ENCODE results near the gene ITGA3.

The ITGA3 gene

DNA sequence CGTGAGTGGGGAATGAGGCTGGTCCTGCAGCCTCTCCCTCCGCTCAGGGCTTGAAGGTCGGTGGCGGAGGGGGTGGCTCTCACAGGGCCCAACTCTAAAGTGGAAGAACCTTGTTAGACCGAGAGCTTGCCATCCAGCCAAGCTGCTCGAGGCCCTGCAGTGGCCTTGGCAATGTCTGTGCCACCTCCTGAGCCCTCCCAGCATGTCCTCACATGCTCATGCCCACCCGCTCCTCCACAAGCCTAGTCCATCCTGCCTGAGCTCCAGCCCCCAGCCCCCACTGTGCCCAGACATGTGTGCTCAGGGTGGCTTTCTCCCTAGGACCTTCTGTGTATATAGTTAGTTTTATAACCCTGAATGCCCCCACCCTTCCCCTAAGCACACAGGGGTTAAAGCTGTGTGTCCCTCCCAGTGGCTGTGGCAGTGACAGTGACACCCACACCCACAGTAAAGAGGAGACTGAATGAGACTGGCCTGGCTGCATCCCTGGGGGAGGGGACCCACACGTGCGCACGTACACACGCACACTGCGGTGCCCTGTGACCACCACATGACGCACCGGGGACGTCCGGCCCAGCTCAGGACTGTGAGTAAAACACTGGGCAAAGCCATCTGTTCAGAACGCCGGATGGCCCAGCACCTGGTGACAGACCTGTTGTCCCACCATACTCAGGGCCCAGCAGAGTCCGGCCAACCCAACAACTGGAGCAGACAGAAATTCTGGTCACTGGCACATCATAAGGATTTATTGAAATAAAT, 54.9 kb downstream of the ITGA3 start:
- no peak for DNase-seq (ENCODE audit: low read depth)

DNA sequence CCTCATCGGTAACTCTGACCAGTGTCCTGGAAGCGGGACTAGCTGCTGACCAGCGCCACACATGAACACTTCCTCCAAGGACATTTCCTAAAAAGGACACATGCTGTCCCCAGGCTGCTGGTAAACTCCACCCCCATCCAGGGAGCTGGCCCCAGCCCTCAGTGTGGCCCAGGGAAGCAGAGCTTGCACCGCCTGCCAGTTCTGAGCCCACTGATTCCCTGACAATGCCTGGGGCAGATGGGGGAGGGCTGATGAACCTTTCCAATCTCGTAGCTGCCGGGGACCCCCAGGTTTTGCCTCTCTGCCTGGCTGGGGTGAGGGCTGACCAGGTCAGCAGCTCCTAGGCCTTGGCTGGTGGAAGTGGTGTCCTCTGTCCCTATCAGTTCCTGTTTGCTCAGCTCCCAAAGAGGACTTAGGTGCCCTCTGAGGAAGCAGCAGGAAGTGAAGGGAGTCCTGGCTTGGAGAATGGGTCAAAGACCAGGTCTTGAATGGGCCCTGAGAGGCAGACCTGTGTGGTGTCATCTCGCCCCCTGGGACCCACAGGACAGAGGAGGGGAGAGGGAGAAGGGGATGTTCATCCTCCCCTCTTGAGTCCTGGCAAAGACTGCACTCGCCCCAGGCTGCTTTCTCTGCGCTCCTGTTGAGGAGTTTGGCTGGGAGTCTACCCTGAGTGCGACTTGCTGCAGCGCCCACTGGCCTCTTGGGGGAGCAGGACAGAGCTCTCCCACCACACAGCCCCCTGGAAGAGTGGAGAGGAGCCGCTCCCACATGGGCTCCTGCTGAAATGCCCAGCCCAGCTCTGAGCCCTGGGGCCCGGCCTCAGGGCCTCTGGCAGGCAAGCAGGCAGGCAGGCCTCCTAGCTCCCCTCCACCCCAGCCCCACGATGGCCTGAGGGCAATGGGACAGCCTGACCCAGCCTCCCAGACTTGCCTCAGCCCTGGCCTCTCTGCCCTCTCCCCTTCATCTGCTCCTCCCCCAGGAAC, 56.1 kb downstream of the ITGA3 start:
- DNase-seq (ENCODE audit: low read depth), result no peak

DNA sequence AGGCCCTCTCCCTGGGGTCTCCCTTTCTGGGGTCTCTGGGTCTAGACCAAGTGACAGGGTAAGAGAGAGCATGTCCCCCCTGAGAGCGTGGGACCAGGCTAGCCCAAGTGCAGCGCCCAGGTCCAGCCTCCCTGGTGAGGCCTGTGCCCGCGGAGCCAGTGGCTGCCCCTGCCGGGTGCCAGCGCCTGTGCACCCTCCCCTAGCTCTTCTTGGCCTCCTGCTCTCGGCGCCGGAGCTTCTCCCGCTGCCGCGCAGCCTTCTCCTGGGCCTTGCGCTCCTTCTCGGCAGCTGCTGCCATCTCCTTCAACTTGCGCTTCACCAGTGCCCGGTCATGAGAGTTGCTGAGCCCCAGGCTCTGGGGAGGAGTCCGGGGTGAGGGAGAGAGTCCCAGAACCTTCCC, 56.8 kb downstream of the ITGA3 start:
- DNase-seq (ENCODE audit: low read depth), result no peak

DNA sequence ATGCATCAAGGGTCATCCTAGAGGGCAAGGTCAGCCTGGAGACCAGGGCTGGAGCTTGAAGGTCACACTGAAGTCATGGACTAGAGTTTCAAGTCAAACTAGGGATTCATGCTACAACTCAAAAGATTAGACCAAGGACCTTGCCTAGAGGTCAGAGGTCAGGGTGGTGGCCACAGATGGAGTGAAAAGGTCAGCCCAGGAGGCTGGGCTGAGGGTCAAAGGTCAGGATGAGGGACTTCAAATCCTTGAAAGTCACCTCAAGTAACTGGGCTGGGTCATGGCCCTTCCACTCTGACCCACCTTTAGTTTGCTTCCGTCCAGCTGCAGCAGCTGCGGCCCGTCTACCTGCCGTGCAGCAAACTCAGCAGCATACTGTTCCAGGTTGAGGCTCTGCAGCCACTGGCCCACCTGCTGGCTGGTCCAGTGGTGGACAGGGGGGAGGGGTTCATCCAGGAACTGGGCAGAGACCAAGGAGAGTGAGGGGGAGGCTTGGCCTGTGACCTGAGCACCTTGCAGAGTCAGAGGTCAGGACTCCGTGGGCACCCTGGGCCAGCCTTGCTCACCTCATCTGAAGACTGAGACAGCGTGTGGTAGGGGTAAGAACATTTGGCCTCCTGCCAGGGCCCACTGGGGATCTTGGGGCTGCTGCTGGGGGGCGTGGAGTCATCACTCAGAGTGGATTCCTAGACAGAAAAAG, 57.9 kb downstream of the ITGA3 start:
- DNase-seq (ENCODE audit: low read depth), result no peak

DNA sequence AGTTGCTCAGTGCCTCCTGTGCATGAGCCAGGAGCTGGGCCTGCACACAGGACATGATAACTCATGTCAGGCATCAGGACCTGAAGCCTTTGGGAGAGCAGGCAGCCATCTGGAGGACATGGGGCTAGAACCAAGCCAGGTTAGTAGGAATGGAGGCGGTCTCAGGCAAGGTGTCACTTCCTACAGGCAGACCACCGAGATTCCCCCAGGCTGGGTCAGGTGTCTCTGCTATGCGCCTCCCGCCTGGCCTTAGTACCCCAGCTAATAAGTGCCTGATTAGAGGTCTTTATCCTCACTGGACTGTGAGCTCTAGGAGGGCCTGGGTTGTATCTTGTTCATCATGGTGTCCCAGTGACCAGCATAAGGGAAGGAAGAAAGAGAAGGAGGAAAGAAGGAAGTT, 58.5 kb downstream of the ITGA3 start:
- no peak for DNase-seq (ENCODE audit: low read depth)

DNA sequence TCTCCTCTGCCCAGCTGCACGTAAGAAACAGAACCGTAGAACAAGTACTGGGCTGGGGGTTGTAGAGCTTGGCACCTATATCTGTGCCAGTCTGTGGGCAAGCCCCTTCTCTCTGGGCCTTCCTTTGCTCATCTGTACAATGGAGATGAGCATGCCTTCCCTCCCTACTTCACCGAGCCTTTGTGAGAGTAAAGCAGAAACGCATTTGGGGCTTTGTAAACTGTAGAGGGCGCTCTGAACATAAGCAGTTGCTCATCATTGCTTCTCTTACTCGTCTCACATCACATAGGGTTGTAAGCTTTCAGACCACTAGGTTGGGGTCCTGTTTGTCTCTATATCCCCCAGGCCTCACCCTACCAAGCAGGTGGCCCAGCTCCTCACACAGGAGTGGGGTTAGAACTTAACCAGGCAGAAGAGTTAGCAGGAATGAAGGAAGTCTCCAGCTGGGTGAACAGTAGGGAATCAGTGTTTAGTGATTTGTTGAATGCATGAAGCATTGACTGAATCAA, 59.0 kb downstream of the ITGA3 start:
- DNase-seq (ENCODE audit: low read depth), result peak; percentile 75

DNA sequence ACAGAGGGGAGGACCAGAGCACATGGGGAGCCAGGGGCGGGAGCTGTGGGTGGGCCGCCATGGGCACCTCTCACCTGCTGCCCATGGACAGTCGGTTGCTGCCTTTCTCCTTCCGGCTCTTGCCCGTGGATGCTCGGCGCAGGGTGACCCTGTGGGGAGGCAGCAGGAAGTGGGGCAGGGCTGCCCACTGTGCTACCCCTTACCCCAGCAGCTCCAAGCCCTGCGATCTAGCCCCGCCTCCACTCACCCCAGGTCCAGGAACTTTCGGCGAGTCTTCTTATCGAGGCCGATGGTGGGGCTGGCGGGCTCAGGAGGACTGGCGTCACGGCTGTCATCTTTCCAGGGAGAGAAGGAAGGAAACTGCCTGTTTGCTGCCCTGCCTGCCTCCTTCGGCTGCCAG, 59.8 kb downstream of the ITGA3 start:
- no peak for DNase-seq (ENCODE audit: low read depth)

DNA sequence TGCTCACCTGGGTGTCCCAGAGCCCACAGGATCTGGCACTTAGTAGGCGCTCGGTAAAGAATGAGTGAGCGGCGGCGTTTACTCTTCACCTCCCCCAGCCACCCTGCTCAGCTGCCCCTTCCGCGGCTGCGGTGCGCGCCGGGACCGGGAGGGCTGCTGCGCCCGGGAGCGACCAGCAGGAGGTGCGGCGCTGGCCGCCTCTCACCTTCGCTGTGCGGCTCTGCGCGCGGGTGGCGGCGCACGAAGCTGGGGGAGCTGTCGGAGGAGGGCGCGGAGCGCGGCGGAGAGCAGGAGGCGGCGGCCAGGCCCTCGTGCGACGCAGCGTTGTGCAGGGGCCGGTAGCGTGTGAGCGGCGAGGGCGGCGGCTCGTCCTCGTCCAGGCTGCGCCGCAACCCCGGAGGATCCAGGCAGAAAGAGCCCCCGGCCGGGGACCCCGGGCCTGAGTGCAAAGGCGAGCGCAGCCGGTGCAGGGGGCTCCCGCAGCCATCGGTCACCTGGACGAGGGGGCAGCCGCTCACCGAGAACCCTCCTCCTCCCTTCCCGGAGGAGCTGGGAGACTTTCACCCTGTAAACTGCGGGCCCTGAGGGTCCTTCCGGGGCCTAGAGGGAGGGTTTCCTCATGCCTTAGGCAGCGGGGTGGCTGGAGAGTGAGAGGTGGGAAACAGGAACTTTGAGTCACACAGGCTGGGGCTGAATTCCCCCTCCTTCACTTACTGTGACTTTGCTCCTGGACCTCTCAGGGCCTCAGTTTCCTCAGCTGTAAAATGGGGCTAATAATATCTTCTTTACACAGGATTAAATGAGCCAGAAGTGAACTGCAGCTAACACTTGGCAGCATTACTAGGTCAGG, 61.5 kb downstream of the ITGA3 start:
- peak; percentile 70 for DNase-seq (ENCODE audit: low read depth)

DNA sequence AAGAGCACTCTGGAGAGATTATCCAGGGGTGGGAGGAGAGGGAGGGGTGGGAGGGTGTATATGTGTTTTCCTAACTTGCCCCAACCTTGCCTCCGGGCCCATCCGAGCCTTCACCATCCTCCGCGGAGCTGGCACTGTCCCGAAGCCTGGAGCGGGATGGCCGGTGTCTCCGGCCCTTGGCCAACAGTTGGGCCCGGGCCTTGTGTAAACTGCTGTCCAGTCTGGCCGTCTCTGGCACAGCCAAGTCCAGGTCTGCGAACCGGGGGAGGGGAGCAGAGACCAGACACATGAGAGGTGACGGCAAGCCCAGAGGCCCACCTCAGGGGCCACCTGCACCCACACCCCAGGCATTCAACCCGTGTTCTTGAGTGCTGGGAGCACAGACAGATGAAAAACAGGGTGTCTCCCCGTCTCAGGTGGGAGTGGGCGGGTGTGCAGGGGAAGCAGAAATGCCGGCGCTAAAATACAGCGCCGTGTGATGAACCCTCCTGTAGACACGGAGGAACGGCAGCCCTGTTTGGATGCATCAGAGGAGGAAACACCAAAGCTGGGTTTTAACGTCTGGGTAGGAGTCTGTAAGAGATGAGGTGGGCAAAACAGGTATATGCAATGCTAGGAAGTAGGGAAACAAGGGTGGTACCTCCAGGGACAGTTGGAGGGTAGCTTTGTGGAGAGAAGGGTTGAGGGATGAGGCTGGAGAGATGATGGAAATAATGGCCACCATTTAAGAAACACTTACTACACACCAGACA, 62.3 kb downstream of the ITGA3 start:
- no peak for DNase-seq (ENCODE audit: low read depth)

DNA sequence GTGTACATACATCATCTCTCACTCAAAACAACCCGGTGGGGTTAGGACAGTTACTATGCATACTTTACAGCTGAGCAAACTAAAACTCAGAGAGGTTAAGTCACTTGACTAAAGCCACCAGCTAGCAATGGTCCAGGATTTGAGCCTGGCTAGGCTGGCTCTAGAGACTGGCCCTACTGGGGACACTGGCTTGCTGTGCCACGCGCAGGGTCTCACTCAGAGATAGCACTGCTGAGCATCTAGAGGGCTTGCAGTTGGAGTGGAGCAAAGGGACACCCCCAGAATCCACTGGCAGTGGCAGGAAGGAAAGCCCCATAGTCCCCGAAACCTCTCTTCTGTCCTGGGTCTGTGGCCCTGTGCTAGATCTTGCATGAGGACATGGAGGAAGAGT, 62.9 kb downstream of the ITGA3 start:
- no peak for DNase-seq (ENCODE audit: low read depth)

DNA sequence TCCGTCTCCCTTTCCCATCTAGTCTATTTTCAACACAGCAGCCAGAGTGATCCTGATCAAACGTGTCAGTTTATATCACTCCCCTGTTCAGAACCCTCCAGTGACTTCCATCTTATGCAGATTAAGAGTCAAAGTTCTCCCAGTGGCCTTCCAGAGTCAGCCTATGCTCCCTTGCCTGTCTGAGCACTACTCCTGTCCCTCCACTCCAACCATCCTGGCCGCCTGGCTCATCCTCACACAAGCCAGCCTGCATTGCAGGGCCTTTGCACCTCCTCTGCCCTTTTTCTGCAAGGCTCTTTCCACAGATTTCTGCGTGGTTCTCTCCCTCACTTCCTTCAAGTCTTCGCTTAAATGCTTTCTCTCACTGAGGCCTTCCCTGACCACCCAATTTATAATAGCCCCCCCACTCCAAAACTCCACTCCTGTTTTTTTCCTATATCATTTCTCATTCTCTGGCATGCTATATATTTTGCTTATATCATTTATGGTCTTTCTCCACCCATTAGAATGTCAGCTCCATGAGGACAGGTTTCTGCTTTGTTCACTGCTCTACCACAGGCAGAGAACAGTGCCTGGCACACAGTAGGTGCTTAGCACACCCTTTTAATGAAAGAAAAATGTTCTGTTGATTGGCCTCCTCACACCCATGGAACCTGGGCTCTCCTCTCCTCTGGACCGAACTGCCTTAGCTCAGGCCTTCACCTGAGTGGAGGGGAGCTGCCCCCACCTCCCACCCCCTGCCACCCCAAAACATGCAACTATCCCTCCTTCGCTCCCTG, 64.8 kb downstream of the ITGA3 start:
- DNase-seq (ENCODE audit: low read depth), result no peak

DNA sequence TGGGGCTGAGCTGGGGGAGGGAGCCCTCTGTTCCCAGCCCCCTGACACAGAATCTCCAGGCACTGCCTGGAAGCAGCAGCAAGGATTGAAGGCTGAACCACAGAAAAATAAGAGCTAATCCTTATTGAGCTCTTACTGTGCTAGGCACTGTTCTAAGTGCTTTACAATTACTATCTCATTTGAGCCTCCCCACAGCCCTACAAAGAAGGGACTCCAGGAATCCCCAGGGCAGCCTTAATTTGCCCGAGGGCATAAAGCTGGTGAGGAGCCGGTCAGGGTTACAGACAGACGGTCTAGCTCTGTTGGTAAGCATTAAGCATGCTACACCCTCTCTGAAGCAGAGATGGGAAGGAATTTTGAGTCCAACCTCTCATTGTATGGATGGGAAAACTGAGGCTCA, 67.0 kb downstream of the ITGA3 start:
- DNase-seq (ENCODE audit: low read depth), result no peak

DNA sequence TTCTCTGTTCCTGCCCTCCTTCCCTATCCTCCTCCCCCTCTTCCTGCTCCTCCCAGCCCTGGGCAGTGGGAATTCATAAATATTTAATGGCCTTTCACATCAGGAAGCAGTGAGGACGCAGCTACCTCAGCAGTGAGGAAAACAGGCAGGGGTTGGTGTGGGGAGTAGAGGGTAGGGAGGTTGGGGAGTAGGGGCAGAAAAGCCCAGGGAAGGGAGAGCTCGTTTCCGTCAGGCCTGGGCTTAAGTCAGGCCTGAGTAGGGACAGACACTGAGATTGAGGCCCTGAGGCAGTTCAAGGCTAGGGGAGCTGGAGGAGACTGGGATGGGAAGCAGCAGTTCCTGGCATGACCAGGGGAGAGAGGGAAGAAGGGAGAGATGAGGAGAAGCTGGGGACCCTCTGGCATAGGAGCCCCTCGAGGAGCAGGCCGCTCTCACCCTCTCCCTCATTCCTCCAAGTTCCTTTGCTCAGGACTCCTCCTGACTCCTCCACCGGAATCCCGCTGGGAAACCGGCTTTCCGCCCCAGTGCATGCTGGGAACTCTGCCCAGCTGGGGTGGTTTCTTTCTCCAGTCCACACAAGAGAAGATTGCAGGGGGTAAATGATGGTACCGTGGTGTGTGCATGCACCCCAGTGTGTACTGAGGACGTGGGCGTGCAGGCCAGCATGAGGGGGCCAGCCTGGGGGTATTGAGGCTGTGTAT, 67.9 kb downstream of the ITGA3 start:
- no peak for DNase-seq (ENCODE audit: low read depth)

DNA sequence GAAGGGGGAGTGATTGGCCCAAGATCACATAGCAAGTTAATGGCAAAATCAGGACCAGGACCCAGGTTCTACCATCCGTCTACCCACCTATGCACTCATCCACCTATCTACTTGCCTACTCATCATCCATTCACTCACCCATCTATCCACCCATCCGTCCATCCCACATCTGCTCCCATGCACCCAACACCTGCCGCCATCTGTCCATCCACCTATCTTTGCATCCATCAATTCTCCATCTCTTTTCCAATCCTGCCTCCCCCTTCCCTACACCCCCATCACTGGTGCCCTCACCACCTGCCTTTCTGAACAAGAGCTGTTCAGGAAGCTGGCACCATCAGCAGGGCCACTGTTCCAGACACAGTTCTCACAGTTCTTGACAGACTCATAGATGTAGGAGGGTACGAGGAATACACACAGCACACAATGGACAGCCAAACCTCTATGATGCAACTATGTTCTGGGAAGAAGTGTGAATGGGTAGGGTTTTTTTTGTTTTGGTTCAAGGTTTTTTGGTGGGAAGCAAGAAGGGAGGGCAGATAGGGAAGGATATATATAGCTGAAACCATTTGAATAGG, 69.6 kb downstream of the ITGA3 start:
- DNase-seq (ENCODE audit: low read depth), result no peak

DNA sequence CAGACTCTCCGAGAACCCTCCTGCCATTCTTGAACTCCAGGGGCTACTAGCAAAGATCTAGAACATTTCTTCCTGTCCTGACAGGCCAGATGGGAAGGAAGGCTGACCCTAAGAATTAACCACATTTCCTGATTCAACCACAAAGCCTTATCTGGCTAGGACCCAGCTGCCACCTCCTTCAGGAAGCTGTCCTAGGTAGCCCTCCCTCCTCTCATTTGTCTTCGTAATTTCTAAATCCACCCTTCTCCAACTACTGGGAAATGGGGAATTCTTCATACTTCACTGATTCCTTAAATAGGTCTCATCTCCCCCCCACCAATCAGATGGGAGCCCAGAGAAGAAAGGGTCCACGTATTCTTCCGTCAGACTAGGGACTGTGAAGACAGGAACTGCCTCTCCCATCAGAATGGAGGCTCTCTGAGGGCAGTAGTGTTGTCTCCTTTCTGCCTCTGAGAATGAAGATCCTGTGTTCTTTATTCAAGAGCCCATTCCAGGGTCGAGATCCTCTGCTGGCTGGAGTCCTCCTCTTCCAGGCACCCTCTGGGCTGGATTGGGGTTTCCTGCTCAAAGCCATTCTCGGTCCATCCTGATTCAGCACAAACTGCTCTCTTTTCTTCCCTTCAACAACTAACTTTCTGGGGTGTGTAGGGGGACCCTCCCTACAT, 71.9 kb downstream of the ITGA3 start:
- DNase-seq (ENCODE audit: low read depth), result peak; percentile 49

DNA sequence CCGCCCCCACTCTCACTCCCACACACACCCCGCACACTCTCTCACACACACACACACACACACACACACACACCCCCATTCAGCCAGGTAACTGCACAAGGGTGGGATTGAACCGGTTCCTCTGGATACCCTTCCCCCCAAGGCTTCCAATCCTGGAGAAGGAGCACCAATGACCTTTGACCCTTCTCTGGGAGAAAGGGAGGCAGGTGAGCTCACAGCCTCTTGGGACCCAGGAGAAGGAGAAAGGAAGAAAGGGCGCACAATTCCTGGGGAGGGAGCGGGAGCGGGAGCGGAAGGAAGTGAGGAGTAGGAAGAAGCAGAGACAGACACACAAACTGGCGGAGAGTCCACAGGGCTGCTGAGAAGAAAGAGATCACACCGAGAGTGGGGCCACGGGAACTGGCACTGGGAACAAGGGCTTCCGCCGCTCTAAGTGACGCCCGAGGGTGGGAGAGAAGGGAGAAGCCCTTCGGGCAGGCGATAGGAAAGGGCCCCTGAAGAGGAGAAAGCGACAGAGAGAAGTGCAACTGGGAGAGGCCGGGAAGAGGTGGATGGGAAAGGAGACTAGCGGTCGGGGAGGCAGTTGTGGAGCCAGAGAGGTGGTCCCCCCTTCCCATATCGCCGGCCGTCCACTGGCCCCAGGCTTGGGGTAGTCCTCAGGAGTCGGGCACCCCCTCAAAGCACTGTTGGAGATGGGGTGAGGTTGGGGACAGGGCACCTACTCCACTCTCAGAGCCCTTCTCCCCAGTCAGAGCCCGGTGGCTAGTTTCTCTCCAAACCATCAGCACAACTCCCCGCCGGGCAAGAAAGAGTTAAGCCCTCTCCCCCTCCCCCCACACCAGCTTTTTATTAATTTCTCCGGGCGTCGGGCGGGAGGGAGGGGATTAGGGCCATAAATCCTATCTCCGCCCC, 72.8 kb downstream of the ITGA3 start:
- no peak for DNase-seq (ENCODE audit: low read depth)

DNA sequence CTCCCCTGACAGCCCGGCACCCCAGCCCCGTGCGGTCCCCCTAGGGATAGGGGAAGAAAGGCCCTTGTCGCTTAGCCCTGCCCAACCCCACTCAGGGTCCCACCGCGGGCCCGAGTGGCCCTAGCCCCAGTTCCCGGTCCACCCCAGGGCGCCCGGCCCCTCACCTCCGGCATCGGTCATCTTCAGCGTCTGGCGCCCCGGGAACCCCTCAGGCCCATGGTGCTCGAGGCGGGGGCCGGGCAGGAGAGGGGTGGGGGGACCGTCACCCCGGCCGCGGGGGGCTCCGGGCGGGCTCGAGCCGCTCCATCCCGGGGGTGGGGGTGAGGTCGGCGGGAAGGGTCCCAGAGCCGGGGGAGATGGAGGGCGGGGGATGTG, 73.4 kb downstream of the ITGA3 start:
- no peak for DNase-seq (ENCODE audit: low read depth)
